Choroid plexus epithelial cell (primary cell): ENCODE data around the gene KAT14.

Experiments used
- DNase-seq: peaks from one replicate; pipeline ENCODE4 v3.0.0-alpha.2; 2010; ENCODE audit warnings: low read depth
- H3K4me3 ChIP-seq: 2 replicates; pipeline ENCODE4 v1.5.1; 2011; ENCODE audit warnings: low read depth, mild to moderate bottlenecking, control low read depth, low read length, moderate library complexity
- TF ChIP-seq, protein P1 (sequence below): conservative IDR thresholded peaks from 2 replicates; pipeline ENCODE4 v1.5.1; 2011; ENCODE audit warnings: low read depth, mild to moderate bottlenecking, control low read depth, inconsistent platforms, low read length, moderate library complexity

The KAT14 gene

DNA sequence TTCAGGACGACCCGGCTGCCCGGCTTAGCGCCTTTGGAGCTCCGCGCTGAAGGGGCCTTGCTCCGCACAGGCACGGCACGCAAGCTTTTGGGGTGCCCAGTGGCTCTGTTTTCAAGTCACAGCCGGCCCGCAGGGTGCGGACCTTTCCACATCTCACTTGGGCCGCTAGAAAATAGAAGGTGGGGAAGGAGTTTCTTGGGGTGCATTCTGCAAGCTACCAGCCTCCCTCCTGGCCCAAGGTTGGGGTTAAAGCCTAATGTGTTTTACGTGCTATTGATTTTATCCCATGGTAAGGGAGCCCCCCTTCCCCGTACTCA lies 561 bp downstream of the KAT14 start:
- no peak for DNase-seq
- TF ChIP-seq, protein P1, sequence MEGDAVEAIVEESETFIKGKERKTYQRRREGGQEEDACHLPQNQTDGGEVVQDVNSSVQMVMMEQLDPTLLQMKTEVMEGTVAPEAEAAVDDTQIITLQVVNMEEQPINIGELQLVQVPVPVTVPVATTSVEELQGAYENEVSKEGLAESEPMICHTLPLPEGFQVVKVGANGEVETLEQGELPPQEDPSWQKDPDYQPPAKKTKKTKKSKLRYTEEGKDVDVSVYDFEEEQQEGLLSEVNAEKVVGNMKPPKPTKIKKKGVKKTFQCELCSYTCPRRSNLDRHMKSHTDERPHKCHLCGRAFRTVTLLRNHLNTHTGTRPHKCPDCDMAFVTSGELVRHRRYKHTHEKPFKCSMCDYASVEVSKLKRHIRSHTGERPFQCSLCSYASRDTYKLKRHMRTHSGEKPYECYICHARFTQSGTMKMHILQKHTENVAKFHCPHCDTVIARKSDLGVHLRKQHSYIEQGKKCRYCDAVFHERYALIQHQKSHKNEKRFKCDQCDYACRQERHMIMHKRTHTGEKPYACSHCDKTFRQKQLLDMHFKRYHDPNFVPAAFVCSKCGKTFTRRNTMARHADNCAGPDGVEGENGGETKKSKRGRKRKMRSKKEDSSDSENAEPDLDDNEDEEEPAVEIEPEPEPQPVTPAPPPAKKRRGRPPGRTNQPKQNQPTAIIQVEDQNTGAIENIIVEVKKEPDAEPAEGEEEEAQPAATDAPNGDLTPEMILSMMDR = no peak
- peak overlapping the region; percentile 95 for H3K4me3 ChIP-seq

DNA sequence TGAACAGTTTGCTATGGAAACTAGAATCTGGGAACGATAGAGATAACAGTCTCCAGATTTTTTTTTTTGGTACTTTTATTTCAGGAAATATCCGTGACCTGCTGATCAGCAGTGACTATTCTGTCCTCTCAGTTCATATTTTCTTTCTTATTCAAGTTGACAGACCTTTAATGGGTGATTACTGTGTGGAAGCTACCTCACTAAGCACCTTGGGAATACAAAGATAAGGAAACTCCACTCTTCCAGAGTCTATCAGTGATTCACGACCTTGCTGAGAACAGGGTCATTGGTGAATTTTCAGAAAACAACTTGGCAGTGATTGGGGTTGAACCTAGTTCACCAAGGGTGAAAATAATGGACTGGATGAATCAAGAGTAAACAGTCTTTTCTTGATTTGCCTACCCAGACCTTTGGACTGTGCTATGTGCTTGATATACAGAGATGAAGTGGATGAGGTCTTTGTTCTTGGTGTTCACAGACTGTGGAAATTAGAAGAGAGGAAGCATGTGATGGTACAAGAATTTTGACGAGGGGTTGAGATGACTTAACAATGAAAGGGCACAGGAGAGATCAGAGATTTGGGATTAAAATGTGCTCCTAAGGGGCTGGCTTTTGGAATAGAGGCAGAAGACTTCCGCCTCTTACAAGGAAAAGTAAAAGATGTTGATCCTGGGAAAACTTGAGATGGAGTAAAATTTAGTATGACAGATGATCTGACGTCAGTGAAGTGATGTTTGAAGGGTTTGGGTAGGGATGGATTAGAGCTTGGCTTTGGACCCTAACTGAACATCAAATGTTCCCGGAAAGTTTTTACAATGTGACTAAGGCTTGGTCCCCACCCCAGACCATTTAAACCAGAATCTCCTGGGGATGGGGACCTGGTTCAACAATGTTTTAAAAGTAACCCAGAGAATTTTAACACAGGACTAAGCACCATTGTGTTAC lies 1.2 kb downstream of the KAT14 start:
- H3K4me3 ChIP-seq = peak overlapping the region; percentile 95
- no peak for DNase-seq
- TF ChIP-seq, protein P1 = no peak

DNA sequence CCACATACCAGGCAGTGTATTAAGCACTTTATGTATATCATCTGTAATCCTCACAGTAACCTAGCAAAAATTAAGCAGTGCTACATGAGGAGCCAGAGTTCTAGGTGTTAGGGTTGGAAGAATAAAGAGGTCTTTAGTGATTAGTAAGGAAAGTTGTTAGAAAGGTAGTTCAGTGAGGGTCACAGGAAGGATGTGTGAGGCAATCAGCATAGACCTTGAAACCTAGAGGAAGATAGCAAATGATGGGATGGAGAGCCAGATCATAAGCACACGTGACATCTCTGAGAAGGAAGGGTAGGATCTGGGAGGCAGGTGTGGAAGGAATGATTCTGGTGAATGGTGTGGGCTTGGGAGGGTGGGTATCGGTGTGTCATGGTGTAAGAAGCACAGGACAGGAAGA lies 2.2 kb downstream of the KAT14 start:
- TF ChIP-seq, protein P1 = no peak
- H3K4me3 ChIP-seq = no peak overlapping the region
- no peak for DNase-seq

DNA sequence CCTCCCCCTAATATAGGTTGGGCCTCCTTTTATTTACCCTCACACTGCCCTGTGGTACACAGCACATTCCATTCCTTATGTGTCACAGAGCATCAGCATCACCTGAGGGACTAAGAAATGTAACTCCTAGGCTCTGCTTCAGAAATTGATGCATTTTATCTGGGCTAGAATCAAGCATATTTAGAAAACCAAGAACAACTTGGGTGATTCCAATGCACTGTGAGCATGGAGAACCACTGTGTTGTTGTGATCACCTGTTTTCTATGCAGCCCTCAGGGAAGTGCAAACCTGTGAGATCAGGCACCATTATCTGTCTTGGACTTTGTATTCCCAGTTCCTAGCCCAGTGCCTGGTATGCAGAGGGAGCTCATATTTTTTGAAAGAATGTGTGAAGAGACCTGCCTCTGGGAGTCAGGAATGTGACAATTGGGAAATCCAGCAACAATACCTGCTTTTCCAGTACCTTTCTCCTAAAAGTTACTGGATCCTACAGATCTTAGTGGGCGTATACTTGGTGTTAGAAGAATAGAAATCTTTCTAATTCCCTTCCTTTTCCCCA lies 7.0 kb downstream of the KAT14 start:
- peak; percentile 11 for DNase-seq
- H3K4me3 ChIP-seq = no peak overlapping the region
- TF ChIP-seq, protein P1 = no peak

DNA sequence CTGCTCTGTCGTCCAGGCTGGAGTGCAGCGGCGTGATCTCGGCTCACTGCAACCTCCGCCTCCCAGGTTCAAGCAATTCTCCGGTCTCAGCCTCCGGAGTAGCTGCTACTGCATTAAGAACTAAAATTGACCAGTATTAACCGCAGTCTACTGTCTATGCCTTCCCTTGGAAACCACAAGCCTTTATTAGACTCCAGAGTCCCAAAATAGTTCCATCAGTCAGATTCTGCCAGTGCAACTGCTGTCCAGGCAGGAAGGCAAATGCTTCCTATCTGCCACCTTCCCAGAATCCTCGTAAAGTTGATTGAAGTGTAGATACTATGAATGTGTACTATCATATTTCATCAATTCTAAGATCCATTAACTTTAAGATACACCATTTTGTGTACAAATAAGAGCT lies 16.7 kb downstream of the KAT14 start:
- DNase-seq = no peak
- TF ChIP-seq, protein P1 = no peak
- no peak overlapping the region for H3K4me3 ChIP-seq

DNA sequence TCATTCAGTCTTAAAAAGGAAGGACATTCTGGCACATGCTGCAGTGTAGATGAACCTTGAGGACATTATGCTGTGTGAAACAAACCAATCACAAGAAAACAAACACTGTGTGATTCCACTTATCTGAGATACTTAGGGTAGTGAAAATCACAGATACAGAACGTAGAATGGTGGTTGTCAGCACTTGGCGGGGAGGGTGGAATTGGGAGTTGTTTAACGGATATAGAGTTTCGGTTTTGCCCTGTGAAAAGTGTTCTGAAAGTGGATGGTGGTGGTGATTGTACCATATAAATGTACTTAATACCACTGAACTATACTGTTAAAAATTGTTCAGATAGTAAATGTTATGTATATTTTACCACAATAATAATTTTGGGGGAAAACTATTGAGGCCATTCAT lies 18.4 kb downstream of the KAT14 start:
- TF ChIP-seq, protein P1 = no peak
- no peak overlapping the region for H3K4me3 ChIP-seq
- no peak for DNase-seq

DNA sequence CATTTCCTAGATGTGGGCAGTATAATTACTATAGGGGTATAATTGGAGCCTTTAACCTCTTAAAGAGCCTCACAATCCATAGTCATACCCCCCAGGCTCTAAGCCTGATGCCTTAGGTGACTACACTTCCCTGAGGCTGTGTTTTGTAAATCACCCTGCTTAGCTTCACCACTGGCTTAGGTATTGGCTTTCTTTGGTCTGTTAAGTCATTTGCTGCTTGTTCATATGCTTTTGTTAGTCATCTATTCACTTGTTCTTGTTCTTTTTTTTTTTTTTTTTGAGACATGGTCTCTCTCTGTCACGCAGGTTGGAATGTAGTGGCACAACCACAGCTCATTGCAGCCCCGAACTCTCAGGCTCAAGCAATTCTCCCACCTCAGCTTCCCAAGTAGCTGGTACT lies 26.7 kb downstream of the KAT14 start:
- peak; percentile 5 for DNase-seq
- no peak overlapping the region for H3K4me3 ChIP-seq
- TF ChIP-seq, protein P1 = no peak
